Loucy (cell line): Measurements from ENCODE around the gene NXN.
"Not testable (repeated sequence)": the region's sequence is repeated elsewhere in the genome, so short reads cannot be mapped to it uniquely, and the experiment has no call there.

ENCODE experiments used
- H2AFZ ChIP-seq: fragments of 200-600 bp; sonication (generic); 2 replicates; pipeline ENCODE4 v1.6.0; 2016; ENCODE audit warnings: antibody characterized with exemption, mild to moderate bottlenecking, low read length, moderate library complexity
- H3F3A ChIP-seq: fragments of 200-600 bp; 2 replicates; pipeline ENCODE4 v1.6.0; 2016; ENCODE audit warnings: antibody characterized with exemption, low read depth, mild to moderate bottlenecking
- H3K27me3 ChIP-seq: fragments of 200-600 bp; sonication (generic); 2 replicates; pipeline ENCODE4 v1.6.1; 2014; ENCODE audit warnings: low read length, mild to moderate bottlenecking; ENCODE audit not compliant: insufficient read depth, poor library complexity, severe bottlenecking
- H3K36me3 ChIP-seq: fragments of 200-600 bp; sonication (generic); 2 replicates; pipeline ENCODE4 v1.6.1; 2016; ENCODE audit warnings: low read length; ENCODE audit not compliant: insufficient read depth
- H3K4me1 ChIP-seq: fragments of 200-600 bp; sonication (generic); 2 replicates; pipeline ENCODE4 v1.5.1; 2014; ENCODE audit warnings: low read length, mild to moderate bottlenecking; ENCODE audit not compliant: insufficient read depth, poor library complexity, severe bottlenecking
- H3K4me2 ChIP-seq: fragments of 200-600 bp; sonication (generic); 2 replicates; pipeline ENCODE4 v1.6.0; 2014; ENCODE audit warnings: antibody characterized with exemption, low read length, low read depth, mild to moderate bottlenecking; ENCODE audit not compliant: poor library complexity, severe bottlenecking
- H3K4me3 ChIP-seq: fragments of 200-600 bp; sonication (generic); 2 replicates; pipeline ENCODE4 v1.5.1; 2014; ENCODE audit warnings: low read length, mild to moderate bottlenecking, mixed read lengths; ENCODE audit not compliant: poor library complexity, severe bottlenecking
- H3K79me2 ChIP-seq: fragments of 200-600 bp; sonication (generic); 2 replicates; pipeline ENCODE4 v1.6.1; 2014; ENCODE audit warnings: low read length; ENCODE audit not compliant: insufficient read depth
- H3K9ac ChIP-seq: fragments of 200-600 bp; sonication (generic); 2 replicates; pipeline ENCODE4 v1.6.0; 2014; ENCODE audit warnings: mild to moderate bottlenecking, low read depth, low read length, moderate library complexity; ENCODE audit not compliant: poor library complexity, severe bottlenecking
- H3K9me2 ChIP-seq: fragments of 200-600 bp; sonication (generic); replicated peaks from 2 replicates; pipeline ENCODE4 v1.6.1; 2016; ENCODE audit warnings: low read depth, low read length, mixed read lengths
- H3K9me3 ChIP-seq: fragments of 200-600 bp; sonication (generic); 2 replicates; pipeline ENCODE4 v1.6.1; 2014; ENCODE audit warnings: mild to moderate bottlenecking, antibody characterized with exemption, low read length, low read depth; ENCODE audit not compliant: insufficient read depth
- H4K20me1 ChIP-seq: fragments of 200-600 bp; sonication (generic); 2 replicates; pipeline ENCODE4 v1.6.0; 2014; ENCODE audit warnings: antibody characterized with exemption, low read length, mild to moderate bottlenecking; ENCODE audit not compliant: insufficient read depth, poor library complexity, severe bottlenecking
- EZH2phosphoT487 ChIP-seq: fragments of 200-600 bp; IDR thresholded peaks from 2 replicates; pipeline ENCODE4 v1.6.1; 2018; ENCODE audit warnings: antibody characterized with exemption, mild to moderate bottlenecking, moderate library complexity, borderline replicate concordance
- TF ChIP-seq, protein P1 (sequence below): fragments of 200-600 bp; sonication (generic); conservative IDR thresholded peaks from 2 replicates; pipeline ENCODE4 v1.5.1; 2014; ENCODE audit warnings: mild to moderate bottlenecking, antibody characterized with exemption, low read length

Gene NXN

DNA sequence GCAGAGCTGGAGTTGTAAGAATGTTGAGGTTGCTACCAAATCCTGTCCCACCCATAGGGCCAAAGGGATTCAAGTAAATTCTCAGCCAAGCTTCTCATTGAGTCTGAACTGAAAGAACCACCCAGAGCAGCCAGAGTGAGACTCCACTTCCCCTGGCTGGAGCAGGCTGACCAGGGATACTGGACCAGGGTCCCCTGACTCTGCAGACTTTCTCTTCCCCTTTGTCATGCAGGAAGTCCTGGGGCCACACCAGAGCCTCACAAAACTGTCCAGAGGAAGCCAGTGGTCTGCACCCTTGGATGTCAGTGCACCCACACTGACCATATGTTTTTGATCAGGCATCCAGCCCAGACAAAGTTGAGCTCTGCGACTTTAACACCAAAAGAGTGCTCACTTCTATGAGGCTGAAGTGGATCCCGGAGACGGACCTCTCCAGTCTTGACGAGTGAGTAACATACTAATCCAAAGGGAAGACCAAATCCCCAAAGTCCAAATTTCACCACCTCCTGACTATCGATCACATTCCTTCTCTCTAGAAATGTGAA, 4.1 kb downstream of the NXN start:
- Histone ChIP-seq H3K4me3 (no peak overlapping the region), H3K4me1 (peaks cover 12% of the 10 kb centered on the region), H3K4me2 (no peak overlapping the region)

DNA sequence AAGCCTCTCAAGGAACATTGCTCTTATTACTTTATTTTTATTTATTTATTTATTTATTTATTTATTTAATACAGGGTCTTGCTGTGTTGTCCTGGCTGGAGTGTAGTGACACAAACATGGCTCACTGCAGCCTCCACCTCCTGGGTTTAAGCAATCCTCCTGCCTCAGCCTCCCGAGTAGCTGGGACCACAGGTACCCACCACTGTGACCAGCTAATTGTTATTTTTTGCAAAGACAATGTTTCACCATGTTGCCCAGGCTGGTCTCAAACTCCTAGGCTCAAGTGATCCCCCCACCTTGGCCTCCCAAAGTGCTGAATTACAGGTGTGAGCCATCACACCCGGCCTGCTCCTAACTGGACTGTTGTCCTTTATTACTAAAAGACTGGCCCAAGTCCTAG, 4.8 kb downstream of the NXN start:
- not testable (repeated sequence) for H3K4me2 ChIP-seq, H2AFZ ChIP-seq, H3K9me2 ChIP-seq, H4K20me1 ChIP-seq, H3K4me3 ChIP-seq, H3K4me1 ChIP-seq, H3K9me3 ChIP-seq, H3F3A ChIP-seq, H3K36me3 ChIP-seq, H3K79me2 ChIP-seq, H3K9ac ChIP-seq, H3K27me3 ChIP-seq

More for the DNA sequence above, 4.1 kb downstream of the NXN start:
- Histone ChIP-seq H3K36me3 (no peaks in the 10 kb centered on the region), H2AFZ (no peak overlapping the region), H3K9me3 (no peaks in the 10 kb centered on the region), H4K20me1 (no peaks in the 10 kb centered on the region), H3K79me2 (no peaks in the 10 kb centered on the region), H3K9ac (no peak overlapping the region), H3K27me3 (no peaks in the 10 kb centered on the region), H3K9me2 (no peaks in the 10 kb centered on the region), H3F3A (no peaks in the 10 kb centered on the region)
- TF ChIP-seq, protein P1, sequence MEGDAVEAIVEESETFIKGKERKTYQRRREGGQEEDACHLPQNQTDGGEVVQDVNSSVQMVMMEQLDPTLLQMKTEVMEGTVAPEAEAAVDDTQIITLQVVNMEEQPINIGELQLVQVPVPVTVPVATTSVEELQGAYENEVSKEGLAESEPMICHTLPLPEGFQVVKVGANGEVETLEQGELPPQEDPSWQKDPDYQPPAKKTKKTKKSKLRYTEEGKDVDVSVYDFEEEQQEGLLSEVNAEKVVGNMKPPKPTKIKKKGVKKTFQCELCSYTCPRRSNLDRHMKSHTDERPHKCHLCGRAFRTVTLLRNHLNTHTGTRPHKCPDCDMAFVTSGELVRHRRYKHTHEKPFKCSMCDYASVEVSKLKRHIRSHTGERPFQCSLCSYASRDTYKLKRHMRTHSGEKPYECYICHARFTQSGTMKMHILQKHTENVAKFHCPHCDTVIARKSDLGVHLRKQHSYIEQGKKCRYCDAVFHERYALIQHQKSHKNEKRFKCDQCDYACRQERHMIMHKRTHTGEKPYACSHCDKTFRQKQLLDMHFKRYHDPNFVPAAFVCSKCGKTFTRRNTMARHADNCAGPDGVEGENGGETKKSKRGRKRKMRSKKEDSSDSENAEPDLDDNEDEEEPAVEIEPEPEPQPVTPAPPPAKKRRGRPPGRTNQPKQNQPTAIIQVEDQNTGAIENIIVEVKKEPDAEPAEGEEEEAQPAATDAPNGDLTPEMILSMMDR = no peak

DNA sequence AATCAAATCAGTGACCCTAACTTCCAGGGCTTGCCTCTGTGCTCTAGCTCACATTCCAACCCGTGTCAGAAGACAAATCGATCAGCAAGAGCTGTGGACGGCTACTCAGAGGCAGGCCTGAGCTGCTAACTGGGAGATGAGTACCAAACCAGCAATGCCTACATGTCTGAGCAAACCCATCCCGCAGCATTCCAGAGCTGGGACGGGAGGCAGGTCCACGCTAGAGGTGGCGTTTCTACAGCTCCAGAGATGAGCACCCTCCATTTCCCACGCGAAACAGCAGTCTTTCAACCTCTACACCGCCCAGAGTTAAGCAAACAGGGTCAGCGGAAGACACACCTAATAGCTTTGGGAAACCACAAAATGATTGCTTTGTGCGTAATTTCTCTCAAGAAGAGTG, 6.5 kb downstream of the NXN start:
- no peak overlapping the region for H3K4me3 ChIP-seq
- no peaks in the 10 kb centered on the region for H3K9me2 ChIP-seq
- H3K9ac ChIP-seq = no peak overlapping the region
- no peaks in the 10 kb centered on the region for H3K79me2 ChIP-seq
- H3K27me3 ChIP-seq = no peaks in the 10 kb centered on the region
- no peaks in the 10 kb centered on the region for H3F3A ChIP-seq
- no peak overlapping the region for H2AFZ ChIP-seq
- H3K9me3 ChIP-seq = no peaks in the 10 kb centered on the region
- H3K36me3 ChIP-seq = no peaks in the 10 kb centered on the region
- H4K20me1 ChIP-seq = no peaks in the 10 kb centered on the region
- TF ChIP-seq EZH2phosphoT487 = no peak
- TF ChIP-seq, protein P1 = no peak
- H3K4me1 ChIP-seq = peaks cover 8% of the 10 kb centered on the region
- no peak overlapping the region for H3K4me2 ChIP-seq

DNA sequence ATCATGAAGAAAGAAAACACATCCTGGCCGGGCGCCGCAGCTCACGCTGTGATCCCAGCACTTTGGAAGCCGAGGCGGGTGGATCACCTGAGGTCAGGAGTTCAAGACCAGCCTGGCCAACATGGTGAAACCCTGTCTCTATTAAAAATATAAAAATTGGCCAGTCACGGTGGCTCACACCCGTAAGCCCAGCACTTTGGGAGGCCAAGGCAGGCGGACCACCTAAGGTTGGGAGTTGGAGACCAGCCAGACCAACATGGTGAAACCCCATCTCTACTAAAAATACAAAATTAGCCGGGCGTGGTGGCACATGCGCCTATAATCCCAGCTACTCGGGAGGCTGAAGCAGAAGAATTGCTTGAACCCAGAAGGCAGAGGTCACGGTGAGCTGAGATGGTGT, 7.7 kb downstream of the NXN start:
- H3K9me3 ChIP-seq, H3F3A ChIP-seq, H4K20me1 ChIP-seq, H3K36me3 ChIP-seq, H3K4me3 ChIP-seq, H3K4me2 ChIP-seq, H3K9me2 ChIP-seq, H3K9ac ChIP-seq, H3K4me1 ChIP-seq, H2AFZ ChIP-seq, H3K79me2 ChIP-seq, H3K27me3 ChIP-seq: not testable (repeated sequence)
